ENCODE data around the gene CD22.
"Not testable (repeated sequence)": the region's sequence is repeated elsewhere in the genome, so short reads cannot be mapped to it uniquely, and the experiment has no call there.

Gene CD22

DNA sequence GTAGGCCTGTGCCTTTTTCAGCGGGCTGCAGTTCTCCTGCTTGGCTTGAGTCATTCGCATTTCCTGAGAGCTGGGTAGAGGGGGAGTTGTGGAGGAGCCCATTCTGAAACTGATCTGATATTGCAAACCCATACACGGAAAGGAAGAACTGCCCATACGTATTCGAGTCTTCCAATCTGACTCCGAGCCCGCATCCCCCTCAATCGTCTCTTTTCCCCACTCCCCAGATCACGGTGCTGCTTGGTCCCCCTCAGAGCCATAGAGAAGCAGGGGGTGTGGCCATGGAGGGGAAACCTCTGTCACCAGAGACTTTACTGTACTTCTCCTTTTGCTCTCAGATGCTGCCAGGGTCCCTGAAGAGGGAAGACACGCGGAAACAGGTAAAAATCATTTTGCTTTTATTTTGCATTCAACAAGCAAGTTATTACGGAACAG lies at the start of gene CD22:
TSS of gene CD22 (plus strand) at position 337 of the 435 bp plus-strand sequence. CDS start 2,854 bp downstream, outside the sequence.
- DNase-seq: no peak

DNA sequence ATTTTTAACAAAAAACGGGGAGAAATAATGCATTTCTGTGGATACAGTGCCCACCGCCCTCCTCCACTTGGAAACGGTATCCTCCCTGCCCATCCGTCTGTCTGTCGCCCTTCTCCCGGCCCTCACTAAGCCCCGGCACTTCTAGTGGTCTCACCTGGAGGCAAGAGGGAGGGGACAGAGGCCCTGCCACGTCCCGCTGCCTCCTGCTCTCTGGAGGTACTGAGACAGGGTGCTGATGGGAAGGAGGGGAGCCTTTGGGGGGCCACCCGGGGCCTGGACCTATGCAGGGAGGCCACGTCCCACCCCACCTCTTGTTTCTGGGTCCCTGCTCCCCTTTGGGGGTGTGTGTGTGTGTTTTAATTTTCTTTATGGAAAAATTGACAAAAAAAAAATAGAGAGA lies 49.6 kb upstream of the CD22 start:
- DNase-seq: no peak

DNA sequence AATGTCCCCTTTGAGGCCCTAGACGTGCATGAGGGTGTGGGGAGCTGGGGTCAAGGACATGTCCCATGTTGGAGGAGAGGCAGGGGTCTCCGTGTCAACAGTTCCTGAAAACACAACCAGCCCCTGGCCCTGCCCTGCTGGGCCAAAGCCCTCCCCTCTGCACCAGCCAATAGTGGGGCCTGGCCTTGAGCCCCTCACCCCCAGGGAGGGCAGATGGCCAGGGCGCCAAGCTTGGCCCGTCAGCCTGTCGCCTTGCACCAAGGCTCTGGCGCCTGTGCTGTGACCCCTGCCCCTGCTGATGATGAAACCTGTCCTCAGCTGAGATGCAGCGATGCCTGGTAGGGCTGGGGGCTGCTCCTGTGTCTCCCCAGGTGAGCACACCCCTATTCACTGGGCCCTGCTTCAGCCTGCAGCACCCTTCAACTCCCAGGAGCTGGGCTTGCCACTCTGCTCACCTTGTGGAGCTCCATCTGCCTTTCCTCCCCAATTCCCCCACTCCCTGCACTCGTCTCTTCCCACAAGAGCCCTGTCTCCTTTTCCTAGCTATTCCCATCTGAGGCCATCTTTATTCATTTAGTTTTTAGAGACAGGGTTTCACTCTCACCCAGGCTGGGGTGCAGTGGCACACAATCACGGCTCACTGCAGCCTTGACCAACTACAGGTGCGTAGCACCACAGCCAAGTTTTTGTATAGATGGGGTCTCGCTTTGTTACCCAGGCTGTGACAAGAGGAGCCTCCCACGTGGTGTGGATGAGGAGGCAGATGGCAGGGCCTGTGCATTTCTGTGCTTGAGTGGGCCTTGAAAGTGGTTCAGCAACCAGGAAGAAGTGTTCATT lies 48.8 kb upstream of the CD22 start:
- no peak for DNase-seq

DNA sequence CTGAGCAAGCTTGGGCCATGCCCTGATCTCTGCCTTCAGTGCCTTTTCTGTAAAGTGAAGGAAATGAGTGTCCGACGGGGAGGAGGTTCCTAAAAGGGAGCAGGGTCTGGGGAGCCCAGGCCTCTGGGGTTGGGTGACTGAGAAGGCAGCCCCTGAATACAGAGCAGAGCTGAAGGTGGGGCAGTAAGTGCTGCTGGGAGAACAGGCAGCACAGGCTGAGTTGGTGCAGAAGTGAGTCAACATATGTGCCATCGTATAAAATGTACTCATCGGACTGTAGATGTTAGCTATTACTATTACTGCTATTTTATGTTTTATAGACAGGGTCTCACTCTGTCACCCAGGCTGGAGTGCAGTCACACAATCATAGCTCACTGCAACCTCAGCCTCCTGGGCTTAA lies 47.7 kb upstream of the CD22 start:
- no peak for DNase-seq

DNA sequence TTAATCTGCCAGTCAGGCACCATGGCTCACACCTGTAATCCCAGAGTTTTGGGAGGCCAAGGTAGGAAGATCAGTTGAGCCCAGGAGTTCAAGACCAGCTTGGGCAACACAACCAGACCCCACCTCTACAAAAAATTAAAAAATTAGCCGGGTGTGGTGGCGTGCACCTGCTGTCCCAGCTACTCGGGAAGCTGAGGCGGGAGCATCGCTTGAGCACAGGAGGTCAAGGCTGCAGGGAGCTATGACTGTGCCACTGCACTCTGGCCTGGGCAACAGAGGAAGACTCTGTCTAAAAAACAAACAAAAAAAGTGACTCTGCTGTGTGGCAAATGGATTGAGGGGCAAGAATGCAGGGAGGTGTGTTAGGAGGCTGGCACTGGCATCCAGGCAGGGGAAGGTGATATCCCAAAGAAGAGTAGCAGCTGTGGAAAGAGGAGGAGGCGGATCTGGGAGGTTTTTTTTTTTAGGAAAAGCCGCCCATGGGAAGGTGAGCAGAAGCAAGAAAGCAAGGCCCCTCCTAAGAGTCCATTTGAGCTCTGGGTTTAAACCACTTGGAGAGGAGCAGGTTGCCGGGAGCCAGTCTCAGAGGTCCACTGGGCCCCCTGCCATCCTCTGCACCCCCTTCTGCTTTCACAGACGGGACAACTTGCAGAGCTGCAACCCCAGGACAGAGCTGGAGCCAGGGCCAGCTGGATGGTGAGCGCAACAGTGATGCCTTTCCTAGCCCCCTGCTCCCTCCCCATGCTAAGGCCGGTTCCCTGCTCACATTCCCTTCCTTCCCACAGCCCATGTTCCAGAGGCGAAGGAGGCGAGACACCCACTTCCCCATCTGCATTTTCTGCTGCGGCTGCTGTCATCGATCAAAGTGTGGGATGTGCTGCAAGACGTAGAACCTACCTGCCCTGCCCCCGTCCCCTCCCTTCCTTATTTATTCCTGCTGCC lies 44.6 kb upstream of the CD22 start:
- DNase-seq: no peak

DNA sequence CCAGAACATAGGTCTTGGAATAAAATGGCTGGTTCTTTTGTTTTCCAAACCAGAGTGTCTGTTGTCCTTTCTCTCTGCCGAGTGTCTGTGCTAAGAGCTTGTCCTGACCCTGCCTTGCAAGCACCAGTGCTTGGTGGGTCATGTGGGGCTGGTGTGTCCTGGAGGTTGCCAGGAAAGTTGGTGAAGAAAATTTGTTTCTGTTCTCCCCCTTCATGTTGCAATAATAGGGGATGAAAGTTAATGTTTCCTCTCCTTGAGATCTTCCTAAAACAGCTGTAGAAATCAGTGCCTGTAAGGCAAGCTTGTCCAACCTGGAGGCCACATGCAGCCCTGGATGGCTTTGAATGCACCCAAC lies 43.9 kb upstream of the CD22 start:
- DNase-seq: no peak

DNA sequence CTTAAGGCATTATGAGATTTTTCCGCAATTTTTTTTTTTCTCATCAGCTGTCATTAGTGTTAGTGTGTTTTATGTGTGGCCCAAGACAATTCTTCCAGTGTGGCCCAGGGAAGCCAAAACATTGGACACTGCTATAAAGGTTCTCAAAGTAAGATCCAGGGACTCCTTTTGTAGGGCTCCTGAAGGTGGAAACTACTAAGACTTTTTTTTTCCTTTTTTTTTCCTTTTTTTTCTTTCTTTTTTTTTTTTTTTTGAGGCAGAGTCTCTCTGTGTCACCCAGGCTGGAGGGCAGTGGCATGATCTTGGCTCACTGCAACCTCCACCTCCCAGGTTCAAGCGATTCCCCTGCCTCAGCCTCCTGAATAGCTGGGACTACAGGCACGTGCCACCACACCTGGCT lies 43.5 kb upstream of the CD22 start:
- DNase-seq: not testable (repeated sequence)

DNA sequence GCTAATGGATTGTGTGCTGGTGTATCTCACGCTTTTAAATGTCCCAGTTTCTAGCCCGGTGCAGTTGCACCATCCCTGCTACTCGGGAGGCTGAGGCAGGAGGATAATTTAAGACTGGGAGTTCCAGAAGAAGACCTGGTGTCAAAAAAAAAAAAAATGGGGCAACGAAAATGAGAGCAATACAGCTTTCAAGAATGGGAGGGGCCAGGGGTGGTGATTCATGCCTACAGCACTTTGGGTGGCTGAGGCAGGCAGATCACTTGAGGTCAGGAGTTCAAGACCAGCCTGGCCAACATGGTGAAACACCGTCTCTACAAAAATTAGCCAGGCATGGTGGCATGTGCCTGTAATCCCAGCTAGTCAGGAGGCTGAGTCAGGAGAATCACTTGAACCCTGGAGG lies 42.9 kb upstream of the CD22 start:
- not testable (repeated sequence) for DNase-seq

DNA sequence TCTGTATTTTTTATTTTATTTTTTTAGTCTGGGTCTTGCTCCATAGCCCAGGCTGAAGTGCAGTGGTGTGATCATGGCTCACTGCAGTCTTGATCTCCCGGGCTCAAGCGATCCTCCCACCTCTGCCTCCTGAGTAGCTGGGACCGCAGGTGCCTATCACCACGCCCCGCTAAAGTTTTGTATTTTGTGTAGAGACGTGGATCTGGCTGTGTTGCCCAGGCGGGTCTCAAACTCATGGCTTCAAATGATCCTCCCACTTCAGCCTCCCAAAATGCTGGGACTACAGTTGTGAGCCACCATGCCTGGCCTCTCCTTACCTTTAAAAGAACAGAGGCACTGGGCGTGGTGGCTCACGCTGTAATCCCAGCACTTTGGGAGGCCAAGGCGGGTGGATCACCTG lies 41.3 kb upstream of the CD22 start:
- DNase-seq: no peak

DNA sequence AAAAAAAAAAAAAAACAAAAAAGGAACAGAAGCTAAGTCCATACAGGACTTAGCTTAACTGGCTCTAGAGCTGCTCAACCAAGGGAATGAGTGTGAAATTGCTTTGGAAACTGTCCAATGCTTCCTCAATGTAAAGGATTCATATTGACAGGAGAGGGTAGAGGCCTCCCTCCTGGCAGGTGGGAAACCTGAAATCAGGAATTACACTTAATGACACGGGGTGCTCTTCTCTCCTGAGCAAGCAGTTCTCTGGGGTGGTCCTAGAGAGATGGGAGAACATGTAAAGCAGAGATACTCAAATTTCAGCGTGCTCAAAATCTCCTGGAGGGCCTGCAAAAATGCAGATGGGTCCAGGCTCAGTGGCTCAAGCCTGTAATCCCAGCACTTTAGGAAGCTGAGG lies 40.7 kb upstream of the CD22 start:
- no peak for DNase-seq

DNA sequence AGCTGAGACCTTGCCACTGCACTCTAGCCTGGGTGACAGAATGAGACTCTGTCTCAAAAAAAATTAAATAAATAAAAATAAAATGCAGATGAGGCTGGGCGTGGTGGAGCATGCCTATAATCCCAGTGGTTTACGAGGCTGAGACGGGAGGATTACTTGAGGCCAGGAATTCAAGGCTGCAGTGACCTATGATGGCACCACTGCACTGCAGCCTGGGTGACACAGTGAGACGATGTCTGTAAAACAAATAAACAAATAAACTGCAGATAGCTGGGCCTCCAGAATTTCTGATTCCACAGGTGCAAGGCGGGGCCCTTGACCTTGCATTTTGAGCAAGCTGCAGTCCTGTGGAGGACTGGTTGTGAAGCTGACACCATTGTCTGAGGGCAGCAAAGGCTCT lies 40.1 kb upstream of the CD22 start:
- no peak for DNase-seq

DNA sequence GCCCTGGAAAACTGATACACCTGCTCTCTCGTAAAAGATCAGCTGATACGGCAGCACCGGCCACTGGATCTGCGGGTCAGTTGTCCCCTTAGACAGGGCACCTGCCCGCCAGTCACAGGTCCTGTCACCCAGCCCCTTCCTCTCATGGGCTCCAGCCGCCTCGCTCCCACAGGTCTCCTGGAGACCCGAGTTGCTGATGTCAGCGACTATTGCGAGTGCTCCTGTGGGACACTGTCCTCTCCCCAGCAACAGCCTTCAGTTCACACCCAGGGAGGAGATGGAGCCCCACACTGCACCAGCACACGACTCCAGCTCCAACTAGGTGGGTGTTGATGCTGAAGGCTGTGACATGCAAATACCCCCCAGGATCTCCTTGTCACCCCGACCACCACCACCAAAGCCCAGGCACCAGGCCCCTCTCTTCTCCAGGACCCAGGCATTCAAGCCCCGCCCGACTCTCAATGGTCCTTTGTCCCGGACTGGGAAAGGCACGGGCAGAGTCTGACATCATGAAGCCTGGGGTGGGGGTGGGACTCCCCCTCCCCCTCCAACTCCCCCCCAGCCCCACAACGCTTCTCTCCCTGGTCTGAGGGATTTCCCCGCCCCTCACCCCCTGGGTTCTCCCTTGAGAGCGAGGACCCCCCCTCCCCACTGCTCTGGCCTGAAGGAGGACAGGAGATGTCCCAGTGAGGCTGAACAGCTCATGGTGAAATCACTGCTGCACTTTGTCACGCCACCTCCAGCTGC lies 38.4 kb upstream of the CD22 start:
- no peak for DNase-seq

DNA sequence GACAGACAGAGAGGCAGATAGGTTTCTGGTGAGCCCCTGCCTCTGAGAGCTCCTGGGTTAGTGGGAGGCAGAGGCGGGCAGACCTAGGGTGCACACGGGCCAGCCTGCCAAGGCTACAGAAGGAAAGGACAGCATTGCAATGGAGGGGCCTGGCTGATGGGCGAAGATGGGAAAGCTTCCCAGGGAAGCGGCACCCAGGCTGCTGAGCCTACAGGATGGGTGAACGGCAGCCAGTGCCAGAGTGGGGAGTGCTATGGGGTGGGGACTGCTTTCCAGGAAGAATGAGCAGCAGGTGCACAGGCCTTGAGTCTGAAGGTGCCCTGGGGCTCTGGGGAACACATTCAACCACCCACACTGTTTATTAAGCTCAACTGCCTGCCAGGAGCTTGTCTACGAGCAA lies 37.7 kb upstream of the CD22 start:
- DNase-seq: no peak

DNA sequence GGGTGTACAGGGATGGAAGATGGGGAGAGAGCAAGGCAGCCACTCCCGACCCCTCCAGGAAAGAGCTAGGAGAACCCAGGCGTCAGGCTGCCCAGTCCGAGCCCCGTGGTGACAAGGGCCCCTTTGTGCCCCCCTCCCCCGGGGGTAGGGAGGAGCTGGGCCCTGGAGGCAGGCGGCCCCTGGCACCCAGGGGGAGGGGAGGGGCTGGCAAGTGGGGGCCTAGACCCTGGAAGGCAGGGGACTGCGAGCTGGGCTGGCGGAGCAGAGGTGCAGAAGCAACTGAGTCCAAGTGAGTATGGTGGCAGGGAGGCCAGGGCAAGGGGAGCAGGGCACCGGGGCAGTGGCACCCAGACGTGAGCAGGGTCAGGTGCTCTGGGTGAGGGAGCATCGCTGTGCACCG lies 37.1 kb upstream of the CD22 start, which contains the start of gene MAG:
TSS of gene MAG (plus strand) at position 246 of the 400 bp plus-strand sequence. CDS start 3,248 bp downstream, outside the sequence.
- no peak for DNase-seq

DNA sequence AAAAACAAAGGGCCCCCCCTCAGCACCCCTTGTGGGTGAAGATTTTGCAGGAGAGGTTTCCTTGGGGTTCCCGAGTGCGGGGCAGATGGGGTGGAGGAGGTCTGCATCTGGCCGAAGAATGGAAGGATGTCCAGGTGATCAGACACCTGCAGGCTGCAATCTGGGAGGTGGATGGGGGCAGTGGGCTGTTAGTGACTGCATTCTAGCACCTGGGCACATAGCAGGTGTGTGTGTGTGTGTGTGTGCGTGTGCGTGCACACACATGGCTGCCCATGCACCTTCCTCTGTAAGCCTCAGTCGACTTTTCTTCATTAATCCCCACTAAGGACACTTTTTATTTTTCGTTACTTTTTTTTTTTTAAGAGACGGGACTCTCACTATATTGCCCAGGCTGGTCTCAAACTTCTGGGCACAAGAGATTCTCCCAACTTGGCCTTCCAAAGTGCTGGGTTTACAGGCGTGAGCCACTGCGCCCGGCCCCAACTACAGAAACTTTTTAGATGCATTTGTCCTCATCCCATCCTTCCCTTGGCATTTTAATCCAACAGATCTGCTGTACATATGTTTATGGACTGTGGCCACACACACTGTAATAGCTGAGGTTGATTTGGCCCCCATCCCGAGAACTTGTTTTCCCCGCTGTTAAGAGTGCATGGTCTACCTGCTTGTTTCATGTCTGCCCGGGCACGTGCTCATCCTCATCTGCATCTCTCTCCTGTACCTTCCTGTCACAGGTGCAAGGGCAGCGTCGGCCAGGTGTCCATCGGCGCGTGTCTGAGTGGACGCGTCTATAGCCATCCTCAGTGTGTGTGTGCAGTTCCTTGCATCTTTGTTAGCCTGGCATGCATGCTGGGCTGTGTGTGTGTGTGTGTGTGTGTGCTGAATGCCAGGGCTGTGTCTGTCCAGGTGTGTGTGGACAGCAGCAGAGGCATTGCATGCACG lies 36.3 kb upstream of the CD22 start:
- no peak for DNase-seq

DNA sequence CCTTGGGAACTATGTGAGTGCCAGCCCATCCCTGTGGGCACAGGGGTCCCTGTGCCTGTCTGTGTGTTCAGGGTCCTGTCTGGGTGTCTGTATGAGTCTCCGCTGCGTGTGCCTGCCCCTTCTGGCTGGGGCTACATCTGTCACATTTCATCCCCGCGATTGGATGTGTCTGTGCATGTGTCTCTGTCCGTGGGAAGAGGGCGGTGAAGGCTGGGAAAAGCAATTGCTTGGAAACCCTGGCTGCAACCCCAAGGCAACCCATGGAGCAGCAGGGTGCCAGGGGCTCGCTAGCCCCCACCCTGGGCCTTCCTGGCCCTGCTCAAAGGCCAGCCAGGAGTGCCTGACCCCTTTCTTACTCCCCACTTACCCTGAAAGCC lies 35.6 kb upstream of the CD22 start:
- DNase-seq: no peak

DNA sequence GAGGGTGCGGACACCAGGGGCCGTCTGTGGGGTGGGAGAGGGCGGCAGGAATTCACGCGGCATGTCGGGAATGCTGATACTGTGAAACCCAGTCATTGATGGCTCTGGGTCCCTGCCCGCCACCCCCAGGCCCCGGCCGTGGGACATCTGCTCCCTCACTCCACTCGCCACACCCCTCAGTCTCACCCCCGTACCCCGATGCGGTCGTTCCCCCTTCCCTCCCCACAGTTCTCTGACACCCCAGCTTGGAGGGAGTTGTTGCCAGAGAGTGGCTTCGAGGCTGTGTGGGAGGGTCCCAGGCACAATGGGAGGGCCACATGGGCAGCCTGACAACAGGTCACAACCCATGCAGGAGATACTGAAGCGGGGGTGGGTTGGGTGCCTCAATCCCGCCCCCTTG lies 35.2 kb upstream of the CD22 start:
- no peak for DNase-seq

DNA sequence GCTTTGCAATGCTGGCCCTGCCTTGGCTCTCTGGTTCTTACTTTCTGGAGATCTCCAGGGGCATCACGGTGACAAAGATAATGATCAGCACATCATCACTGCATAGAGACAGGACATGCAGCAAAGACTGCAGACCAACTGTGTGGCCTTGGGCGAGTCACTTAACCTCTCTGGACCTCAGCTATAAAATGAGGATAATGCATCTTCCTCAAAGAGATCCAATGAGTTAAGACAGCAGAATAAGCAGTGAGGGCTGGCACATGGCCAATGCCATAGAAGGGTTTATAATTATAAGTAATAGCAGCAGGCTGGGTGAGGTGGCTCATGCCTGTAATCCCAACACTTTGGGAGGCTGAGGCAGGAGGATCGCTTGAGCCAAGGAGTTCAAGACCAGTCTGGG lies 34.7 kb upstream of the CD22 start:
- DNase-seq: no peak

DNA sequence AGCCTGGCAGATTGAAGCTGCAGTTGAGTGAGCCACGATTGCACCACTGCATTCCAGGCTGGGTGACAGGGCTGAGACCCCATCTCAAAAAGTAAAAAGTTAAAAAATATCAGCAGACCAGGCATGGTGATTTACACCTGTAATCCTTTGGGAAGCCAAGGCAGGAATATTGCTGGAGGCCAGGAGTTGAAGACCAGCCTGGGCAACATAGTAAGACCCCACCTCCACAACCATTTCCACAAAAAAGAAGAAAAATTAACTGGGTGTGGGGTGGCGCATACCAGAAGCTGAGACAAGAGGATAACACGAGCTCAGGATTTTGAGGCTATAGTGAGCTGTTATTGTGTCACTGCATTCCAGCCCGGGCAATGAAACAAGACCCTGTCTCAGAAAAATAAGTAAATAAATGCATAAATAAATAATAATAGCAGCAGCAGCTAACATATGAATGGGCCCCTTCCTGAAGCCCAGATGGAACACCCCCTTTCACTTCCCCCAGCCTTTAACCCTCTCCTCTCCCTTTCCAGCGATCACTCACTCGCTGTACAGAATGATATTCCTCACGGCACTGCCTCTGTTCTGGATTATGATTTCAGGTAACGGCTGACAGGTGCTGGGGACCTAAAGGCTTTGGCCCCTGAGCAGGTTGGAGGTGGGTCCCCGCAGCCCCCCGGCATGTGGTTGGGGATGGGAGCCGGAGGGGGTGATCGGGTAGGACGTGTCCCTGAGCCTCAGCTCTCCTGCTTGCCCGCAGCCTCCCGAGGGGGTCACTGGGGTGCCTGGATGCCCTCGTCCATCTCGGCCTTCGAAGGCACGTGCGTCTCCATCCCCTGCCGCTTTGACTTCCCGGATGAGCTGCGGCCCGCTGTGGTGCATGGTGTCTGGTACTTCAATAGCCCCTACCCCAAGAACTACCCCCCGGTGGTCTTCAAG lies 33.9 kb upstream of the CD22 start:
- no peak for DNase-seq

DNA sequence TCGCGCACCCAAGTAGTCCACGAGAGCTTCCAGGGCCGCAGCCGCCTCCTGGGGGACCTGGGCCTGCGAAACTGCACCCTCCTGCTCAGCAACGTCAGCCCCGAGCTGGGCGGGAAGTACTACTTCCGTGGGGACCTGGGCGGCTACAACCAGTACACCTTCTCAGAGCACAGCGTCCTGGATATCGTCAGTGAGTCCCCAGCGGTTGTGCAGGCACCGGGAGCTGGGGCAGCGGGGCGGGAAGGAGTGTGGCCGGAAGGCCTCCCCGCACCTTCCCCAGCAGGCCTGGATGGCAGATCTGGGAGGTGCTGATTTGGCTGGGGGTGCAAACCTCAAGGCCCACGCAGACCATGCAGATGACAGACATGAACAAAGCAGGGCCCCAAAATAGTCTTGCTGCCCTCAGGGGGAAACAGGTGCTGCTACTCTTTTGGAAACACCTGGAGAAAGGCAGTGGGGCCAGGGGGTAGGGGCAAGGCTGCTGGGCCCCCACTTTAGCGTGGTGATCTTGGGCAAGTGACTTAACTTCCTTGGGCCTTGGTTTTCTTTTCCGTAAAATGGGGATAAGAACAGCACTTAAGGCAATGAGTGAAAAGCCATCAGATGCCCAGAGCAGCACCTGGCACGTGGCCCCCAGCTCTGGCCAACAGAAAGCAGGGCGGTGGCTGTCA lies 33.1 kb upstream of the CD22 start:
- no peak for DNase-seq

Measured in EL (cell line).